ENCODE measurements around the gene GABRA5. TPM values are rescaled to one million over a fixed set of nuclear protein-coding genes. Genes with fewer than 3 reads are reported as not detected.

Gene GABRA5
- polyA plus RNA-seq, 1 donor from 2014 or later: 25.3 TPM

- TF ChIP-seq POLR2AphosphoS5 (IDR thresholded peaks at IDR 0.05): no peak
- no peak for TF ChIP-seq EZH2 (IDR thresholded peaks at IDR 0.05; ENCODE audit: borderline replicate concordance, insufficient read depth, low read length, poor library complexity, severe bottlenecking)
- TF ChIP-seq EP300 (conservative IDR thresholded peaks at IDR 0.05; ENCODE audit: poor library complexity, severe bottlenecking): no peak
- TF ChIP-seq MXI1 (conservative IDR thresholded peaks at IDR 0.05; ENCODE audit: poor library complexity, severe bottlenecking): no peak
- peak; percentile 44 for TF ChIP-seq RAD21 (conservative IDR thresholded peaks at IDR 0.05)
- TF ChIP-seq CTCF (IDR thresholded peaks at IDR 0.05; ENCODE audit: poor library complexity, severe bottlenecking): peak; percentile 55
- no peak for TF ChIP-seq TAF1 (IDR thresholded peaks at IDR 0.05; ENCODE audit: low read depth)
- peak; percentile 50 for TF ChIP-seq SMC3 (conservative IDR thresholded peaks at IDR 0.05; ENCODE audit: poor library complexity)
- no peak for TF ChIP-seq REST (IDR thresholded peaks at IDR 0.05; ENCODE audit: borderline replicate concordance)
- no peak overlapping the region for H2AFZ ChIP-seq (ENCODE audit: low read depth, low read length)
- no peak overlapping the region for H3K4me2 ChIP-seq (ENCODE audit: low read length)
- H3K27ac ChIP-seq (ENCODE audit: low read length): no peak overlapping the region
- H3K9me2 ChIP-seq (ENCODE audit: insufficient read depth, low read length): no peaks in the 10 kb centered on the region
- peak overlapping the region; percentile 70 for H3K4me3 ChIP-seq (ENCODE audit: low read length)
- H3F3A ChIP-seq (ENCODE audit: insufficient read depth, low read length, poor library complexity, severe bottlenecking): no peaks in the 10 kb centered on the region
- H3K9me3 ChIP-seq (ENCODE audit: low read length): no peaks in the 10 kb centered on the region
- H3K9ac ChIP-seq (ENCODE audit: low read length): peak overlapping the region; percentile 47
- H3K27me3 ChIP-seq (ENCODE audit: insufficient read depth, low read depth, low read length): peaks cover 19% of the 10 kb centered on the region
- H3K79me2 ChIP-seq (replicated peaks; ENCODE audit: insufficient read depth, low read length): no peaks in the 10 kb centered on the region
- no peaks in the 10 kb centered on the region for H3K36me3 ChIP-seq (ENCODE audit: insufficient read depth, low read length)
- H4K20me1 ChIP-seq (ENCODE audit: insufficient read depth): no peaks in the 10 kb centered on the region
Observed at GRCh38 chr15:26971271-26972018, 104.6 kb downstream of the GABRA5 start.

DNA sequence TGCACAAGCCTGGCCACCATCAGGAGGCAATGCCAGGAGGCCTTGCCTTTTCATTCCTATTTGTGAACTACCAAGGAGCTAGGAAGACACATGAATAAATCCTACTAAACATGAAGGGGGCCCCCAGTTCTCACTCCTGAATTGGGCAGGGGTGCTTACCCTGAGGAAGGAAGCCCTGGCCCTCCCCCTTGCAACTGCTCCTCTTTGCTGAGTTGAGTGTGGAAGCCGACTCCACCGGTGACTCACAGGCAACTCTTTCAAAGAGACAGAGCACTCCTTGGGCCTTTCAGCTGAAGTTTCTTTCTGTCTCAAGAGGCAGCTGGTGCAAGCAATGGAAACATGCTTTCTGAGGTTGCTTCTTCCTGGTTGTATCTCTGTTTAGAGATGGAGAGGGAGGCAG lies 105.8 kb downstream of the GABRA5 start:
- H3K4me2 ChIP-seq (ENCODE audit: low read length): no peak overlapping the region
- no peak overlapping the region for H2AFZ ChIP-seq (ENCODE audit: low read depth, low read length)
- peaks cover 16% of the 10 kb centered on the region for H3K27me3 ChIP-seq (ENCODE audit: insufficient read depth, low read depth, low read length)
- peak overlapping the region; percentile 70 for H3K4me3 ChIP-seq (ENCODE audit: low read length)
- H3K9ac ChIP-seq (ENCODE audit: low read length): no peak overlapping the region
- TF ChIP-seq MXI1 (conservative IDR thresholded peaks at IDR 0.05; ENCODE audit: poor library complexity, severe bottlenecking): no peak
- TF ChIP-seq SMC3 (conservative IDR thresholded peaks at IDR 0.05; ENCODE audit: poor library complexity): no peak
- no peak for TF ChIP-seq POLR2AphosphoS5 (IDR thresholded peaks at IDR 0.05)
- no peak for TF ChIP-seq CTCF (IDR thresholded peaks at IDR 0.05; ENCODE audit: poor library complexity, severe bottlenecking)
- TF ChIP-seq TAF1 (IDR thresholded peaks at IDR 0.05; ENCODE audit: low read depth): no peak
- no peak for TF ChIP-seq EP300 (conservative IDR thresholded peaks at IDR 0.05; ENCODE audit: poor library complexity, severe bottlenecking)
- TF ChIP-seq EZH2 (IDR thresholded peaks at IDR 0.05; ENCODE audit: borderline replicate concordance, insufficient read depth, low read length, poor library complexity, severe bottlenecking): no peak
- TF ChIP-seq RAD21 (conservative IDR thresholded peaks at IDR 0.05): no peak
- TF ChIP-seq REST (IDR thresholded peaks at IDR 0.05; ENCODE audit: borderline replicate concordance): no peak
- H3K9me3 ChIP-seq (ENCODE audit: low read length): no peaks in the 10 kb centered on the region
- H3K79me2 ChIP-seq (replicated peaks; ENCODE audit: insufficient read depth, low read length): no peaks in the 10 kb centered on the region
- no peaks in the 10 kb centered on the region for H4K20me1 ChIP-seq (ENCODE audit: insufficient read depth)
- H3K27ac ChIP-seq (ENCODE audit: low read length): no peak overlapping the region
- H3K36me3 ChIP-seq (ENCODE audit: insufficient read depth, low read length): no peaks in the 10 kb centered on the region
- no peaks in the 10 kb centered on the region for H3K9me2 ChIP-seq (ENCODE audit: insufficient read depth, low read length)
- no peaks in the 10 kb centered on the region for H3F3A ChIP-seq (ENCODE audit: insufficient read depth, low read length, poor library complexity, severe bottlenecking)

All from neural cell (in vitro differentiated cells).